ENCODE measurements around the gene CDC42EP5. TPM values are rescaled to one million over a fixed set of nuclear protein-coding genes. Genes with fewer than 3 reads are reported as not detected.
"Not testable (repeated sequence)": the region's sequence is repeated elsewhere in the genome, so short reads cannot be mapped to it uniquely, and the experiment has no call there.

Gene CDC42EP5
- polyA plus RNA-seq, 1 experiment, result 22.5 TPM

GRCh38 chr19:54448040-54448773 lies 24.9 kb downstream of the CDC42EP5 start:
- no peaks in the 10 kb centered on the region for H3K27me3 ChIP-seq (ENCODE audit: control insufficient read depth, insufficient read depth, low read length)
- 0 out of 2 replicates have a peak, but pooled peaks have one; percentile 11 for TF ChIP-seq CTCF (IDR thresholded peaks at IDR 0.05; ENCODE audit: insufficient read depth, low read depth, low read length)
- ChIA-PET POLR2A (interaction anchor here (0.8 to 1.0 kb wide), 5 partner anchors 15 to 927 kb away, joined by 3 to 9 read pairs (median 3); partner anchors contain the start of gene LENG9), CTCF (interaction anchor here (0.7 to 2.1 kb wide), 6 partner anchors 8 to 1509 kb away, joined by 3 to 10 read pairs (median 6); partner anchors contain the start of genes CDC42EP5 and LENG9)
- no peak for DNase-seq (ENCODE audit: low read depth)
- H3K36me3 ChIP-seq (ENCODE audit: control insufficient read depth, insufficient read depth, low read length), result peaks cover 20% of the 10 kb centered on the region
- peak overlapping the region; percentile 97 for H3K4me3 ChIP-seq (ENCODE audit: low read depth, low read length)

- H3K27me3 ChIP-seq (ENCODE audit: control insufficient read depth, insufficient read depth, low read length); H3K36me3 ChIP-seq (ENCODE audit: control insufficient read depth, insufficient read depth, low read length); H3K4me3 ChIP-seq (ENCODE audit: low read depth, low read length); POLR2A ChIA-PET; DNase-seq (ENCODE audit: low read depth): not testable (repeated sequence)
- CTCF ChIA-PET, result interaction anchor here (2.1 kb wide), 1 partner anchor 8 kb away, joined by 10 read pairs; no protein-coding TSS in a partner anchor
Measured at GRCh38 chr19:54446349-54446748, 26.7 kb downstream of the CDC42EP5 start.

GRCh38 chr19:54444737-54445136 lies 28.4 kb downstream of the CDC42EP5 start:
- Histone ChIP-seq H3K4me3 (ENCODE audit: low read depth, low read length) (no peak overlapping the region), H3K27me3 (ENCODE audit: control insufficient read depth, insufficient read depth, low read length) (no peaks in the 10 kb centered on the region), H3K36me3 (ENCODE audit: control insufficient read depth, insufficient read depth, low read length) (peaks cover 5% of the 10 kb centered on the region)
- ChIA-PET POLR2A (no interaction called here), CTCF (interaction anchor here (0.6 kb wide), 1 partner anchor 230 kb away, joined by 3 read pairs; no protein-coding TSS in a partner anchor)
- no peak for DNase-seq (ENCODE audit: low read depth)
- no peak for TF ChIP-seq CTCF (IDR thresholded peaks at IDR 0.05; ENCODE audit: insufficient read depth, low read depth, low read length)

- Histone ChIP-seq H3K27me3 (ENCODE audit: control insufficient read depth, insufficient read depth, low read length) (no peaks in the 10 kb centered on the region), H3K36me3 (ENCODE audit: control insufficient read depth, insufficient read depth, low read length) (peaks cover 9% of the 10 kb centered on the region), H3K4me3 (ENCODE audit: low read depth, low read length) (no peak overlapping the region)
- POLR2A ChIA-PET, result no interaction called here
- CTCF ChIA-PET, result interaction anchor here (1.1 to 1.4 kb wide), 2 partner anchors 8 to 13 kb away, joined by 3 to 5 read pairs; partner anchors contain the start of gene LENG8
- TF ChIP-seq CTCF (IDR thresholded peaks at IDR 0.05; ENCODE audit: insufficient read depth, low read depth, low read length), result no peak
- no peak for DNase-seq (ENCODE audit: low read depth)
Measured at GRCh38 chr19:54440641-54441040, 32.5 kb downstream of the CDC42EP5 start.

GRCh38 chr19:54439174-54439851 lies 33.8 kb downstream of the CDC42EP5 start:
- ChIA-PET CTCF (interaction anchor here (0.5 to 1.7 kb wide), 10 partner anchors 8 to 532 kb away, joined by 3 to 10 read pairs (median 4); partner anchors contain the start of genes CDC42EP5, LENG8 and LENG9), POLR2A (no interaction called here)
- peak; percentile 52 for TF ChIP-seq CTCF (IDR thresholded peaks at IDR 0.05; ENCODE audit: insufficient read depth, low read depth, low read length)
- peaks cover 7% of the 10 kb centered on the region for H3K36me3 ChIP-seq (ENCODE audit: control insufficient read depth, insufficient read depth, low read length)
- H3K4me3 ChIP-seq (ENCODE audit: low read depth, low read length), result no peak overlapping the region
- H3K27me3 ChIP-seq (ENCODE audit: control insufficient read depth, insufficient read depth, low read length), result no peaks in the 10 kb centered on the region
- DNase-seq (ENCODE audit: low read depth), result no peak

Data from BJ (cell line).